Right atrium auricular region (tissue), 2 donors: Measurements from ENCODE around the gene SPEF1. TPM values are rescaled to one million over a fixed set of nuclear protein-coding genes. Genes with fewer than 3 reads are reported as not detected.

Source experiments
- DNase-seq: peaks from one replicate; pipeline ENCODE4 v3.0.0-alpha.2; 2019; ENCODE audit warnings: low spot score
- H3K27ac ChIP-seq, 2 donors: fragments of 200-600 bp; sonication (generic); 1 replicate in 1 of 2; 2 replicates in 1 of 2; pipeline ENCODE4 v1.5.1; 2016 to 2019
- H3K27me3 ChIP-seq, 2 donors: fragments of 200-600 bp; sonication (generic); one replicate each; pipeline versions ENCODE4 v1.5.1 to v1.6.0; 2017 to 2019
- H3K36me3 ChIP-seq: fragments of 200-600 bp; sonication (generic); one replicate; pipeline ENCODE4 v1.5.1; 2016
- H3K4me1 ChIP-seq, 2 donors: fragments of 200-600 bp; sonication (generic); one replicate each; pipeline versions ENCODE4 v1.5.1 to v1.6.0; 2017 to 2019
- H3K4me3 ChIP-seq, 2 donors: fragments of 200-600 bp; sonication (generic); 1 replicate in 1 of 2; 2 replicates in 1 of 2; pipeline ENCODE4 v1.5.1; 2017 to 2019; ENCODE audit warnings: mild to moderate bottlenecking in 1 of 2, moderate library complexity in 1 of 2
- H3K9me3 ChIP-seq, 2 donors: fragments of 200-600 bp; sonication (generic); one replicate each; pipeline ENCODE4 v1.5.1; 2019
- total RNA-seq, 2 donors: library from RNA; depleted of rRNA; stranded (reverse); fragments of >200 nt; gene quantifications; one replicate each; pipeline ENCODE4 v1.1.0, GENCODE V29; 2016
- TF ChIP-seq, protein P1 (sequence below), 2 donors: fragments of 200-600 bp; sonication (generic); IDR thresholded peaks; one replicate each; pipeline ENCODE4 v1.5.1; 2019; ENCODE audit warnings: antibody characterized with exemption in 2 of 2

SPEF1 gene
- total RNA-seq, 2 donors from 2014 or later, result 0.31 TPM; not detected in 1

DNA sequence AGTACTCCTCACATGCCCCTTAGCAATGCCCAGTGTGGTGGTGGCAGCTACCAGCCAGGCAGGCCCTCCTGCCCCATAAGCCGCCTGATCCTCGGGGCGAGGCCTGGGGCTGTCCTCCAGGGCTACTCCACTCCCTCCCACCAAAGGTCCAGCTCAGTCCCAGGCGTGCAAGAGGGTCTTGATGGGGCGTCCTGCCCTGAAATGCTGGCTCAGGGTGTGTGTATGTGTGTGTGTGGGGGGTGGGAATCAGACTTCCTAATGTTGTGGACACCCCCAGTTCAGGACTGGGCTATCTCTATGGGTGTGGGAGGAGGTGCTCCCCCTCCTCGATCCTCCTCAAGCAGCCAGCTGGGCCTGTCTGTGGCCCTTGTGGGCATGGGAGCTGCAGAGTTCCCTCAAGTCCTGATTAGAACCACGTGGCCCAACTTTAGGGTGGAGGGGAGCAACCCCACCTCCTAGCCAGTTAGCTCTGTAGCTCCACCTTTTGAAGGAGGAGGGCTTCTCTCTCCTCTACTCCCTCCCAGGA is 41.3 kb downstream of the SPEF1 start:
- no peak overlapping the region for H3K4me3 ChIP-seq
- no peaks in the 10 kb centered on the region for H3K36me3 ChIP-seq
- no peaks in the 10 kb centered on the region for H3K27me3 ChIP-seq
- H3K9me3 ChIP-seq, result no peaks in the 10 kb centered on the region
- peaks cover 0 to 42% of the 10 kb centered on the region in 2 donors for H3K4me1 ChIP-seq
- DNase-seq, result no peak
- TF ChIP-seq, protein P1, sequence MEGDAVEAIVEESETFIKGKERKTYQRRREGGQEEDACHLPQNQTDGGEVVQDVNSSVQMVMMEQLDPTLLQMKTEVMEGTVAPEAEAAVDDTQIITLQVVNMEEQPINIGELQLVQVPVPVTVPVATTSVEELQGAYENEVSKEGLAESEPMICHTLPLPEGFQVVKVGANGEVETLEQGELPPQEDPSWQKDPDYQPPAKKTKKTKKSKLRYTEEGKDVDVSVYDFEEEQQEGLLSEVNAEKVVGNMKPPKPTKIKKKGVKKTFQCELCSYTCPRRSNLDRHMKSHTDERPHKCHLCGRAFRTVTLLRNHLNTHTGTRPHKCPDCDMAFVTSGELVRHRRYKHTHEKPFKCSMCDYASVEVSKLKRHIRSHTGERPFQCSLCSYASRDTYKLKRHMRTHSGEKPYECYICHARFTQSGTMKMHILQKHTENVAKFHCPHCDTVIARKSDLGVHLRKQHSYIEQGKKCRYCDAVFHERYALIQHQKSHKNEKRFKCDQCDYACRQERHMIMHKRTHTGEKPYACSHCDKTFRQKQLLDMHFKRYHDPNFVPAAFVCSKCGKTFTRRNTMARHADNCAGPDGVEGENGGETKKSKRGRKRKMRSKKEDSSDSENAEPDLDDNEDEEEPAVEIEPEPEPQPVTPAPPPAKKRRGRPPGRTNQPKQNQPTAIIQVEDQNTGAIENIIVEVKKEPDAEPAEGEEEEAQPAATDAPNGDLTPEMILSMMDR (IDR thresholded peaks at IDR 0.05), result no peak
- H3K27ac ChIP-seq, result peak overlapping the region; percentile 47 to 57

- DNase-seq, result no peak
- Histone ChIP-seq H3K4me1 (peaks cover 0 to 37% of the 10 kb centered on the region in 2 donors), H3K27ac (peak overlapping the region; percentile 47 to 57)
Observed at GRCh38 chr20:3739054-3739925, 42.0 kb downstream of the SPEF1 start.

DNA sequence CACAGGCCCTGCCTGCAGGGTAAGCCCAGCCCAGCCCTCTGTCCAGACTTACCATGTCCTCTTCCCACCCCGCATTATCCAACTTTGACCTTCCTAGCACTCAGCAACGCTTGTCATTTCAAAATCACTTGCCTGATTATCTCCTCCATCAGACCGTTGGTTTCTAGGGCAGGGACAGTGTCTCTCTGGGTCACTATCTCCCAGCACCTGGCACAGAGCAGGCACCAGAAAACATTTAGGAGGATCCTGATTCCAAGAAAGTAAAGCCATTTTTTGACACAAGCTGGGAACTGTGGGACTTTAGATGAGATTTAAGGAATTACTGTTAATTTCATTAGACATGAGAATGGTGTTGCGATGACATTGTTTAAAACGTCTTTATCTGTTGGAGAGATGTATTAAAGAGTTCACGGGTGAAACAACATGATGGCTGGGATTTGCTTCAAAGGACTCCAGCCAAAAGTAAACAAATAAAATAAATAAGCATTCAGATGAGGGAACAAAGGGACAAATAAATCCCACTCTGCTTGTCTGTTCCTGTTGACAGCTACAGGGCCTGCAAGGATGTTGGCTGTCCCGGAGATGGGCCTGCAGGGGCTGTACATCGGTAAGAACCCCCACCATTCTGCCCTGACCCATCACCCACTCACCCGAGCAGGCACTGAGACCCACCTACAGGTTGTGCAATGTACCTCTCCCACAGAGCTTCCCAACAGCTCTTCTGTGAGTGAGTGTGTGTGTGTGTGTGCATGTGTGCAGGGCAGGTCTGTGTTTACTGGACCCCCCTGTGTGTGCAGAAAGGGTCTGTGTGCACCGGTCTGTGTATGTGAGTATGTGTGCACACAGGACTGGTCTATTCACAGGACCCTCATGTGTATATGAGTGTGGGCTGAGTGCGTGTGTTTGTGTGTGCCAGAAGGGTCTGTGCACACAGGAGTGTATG is 42.9 kb downstream of the SPEF1 start:
- Histone ChIP-seq H3K27me3 (no peaks in the 10 kb centered on the region), H3K4me1 (peaks cover 0 to 41% of the 10 kb centered on the region in 2 donors), H3K36me3 (no peaks in the 10 kb centered on the region), H3K4me3 (no peak overlapping the region), H3K27ac (no peak overlapping the region), H3K9me3 (no peaks in the 10 kb centered on the region)
- TF ChIP-seq, protein P1 (IDR thresholded peaks at IDR 0.05), result no peak
- DNase-seq, result no peak

More at GRCh38 chr20:3739054-3739925, 42.0 kb downstream of the SPEF1 start:
- H3K27me3 ChIP-seq, result no peaks in the 10 kb centered on the region
- no peaks in the 10 kb centered on the region for H3K36me3 ChIP-seq
- H3K9me3 ChIP-seq, result no peaks in the 10 kb centered on the region
- TF ChIP-seq, protein P1 (IDR thresholded peaks at IDR 0.05), result no peak
- H3K4me3 ChIP-seq, result no peak overlapping the region

DNA sequence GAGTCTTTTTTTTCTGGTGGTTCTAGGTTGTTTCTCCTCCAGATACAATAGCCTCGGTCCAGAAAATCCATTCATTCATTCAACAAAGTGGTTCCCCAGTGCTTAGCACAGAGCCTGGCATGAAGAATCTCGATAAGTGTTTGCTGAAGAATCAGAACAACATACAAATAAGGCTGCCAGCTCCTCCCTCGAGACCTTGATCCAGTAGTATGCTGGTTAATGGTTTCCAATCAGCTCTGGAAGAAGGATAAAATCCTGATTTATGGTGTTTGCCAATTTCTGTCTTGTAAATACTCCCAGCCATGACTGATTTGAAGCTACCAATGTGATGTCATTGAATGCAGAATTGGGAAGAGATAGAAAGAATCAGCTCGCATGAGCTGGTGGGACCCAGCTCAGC is 45.5 kb downstream of the SPEF1 start:
- Histone ChIP-seq H3K27me3 (no peaks in the 10 kb centered on the region), H3K4me3 (no peak overlapping the region), H3K4me1 (peaks cover 0 to 53% of the 10 kb centered on the region in 2 donors), H3K36me3 (no peaks in the 10 kb centered on the region), H3K27ac (no peak overlapping the region), H3K9me3 (no peaks in the 10 kb centered on the region)
- no peak for DNase-seq
- TF ChIP-seq, protein P1 (IDR thresholded peaks at IDR 0.05), result no peak

DNA sequence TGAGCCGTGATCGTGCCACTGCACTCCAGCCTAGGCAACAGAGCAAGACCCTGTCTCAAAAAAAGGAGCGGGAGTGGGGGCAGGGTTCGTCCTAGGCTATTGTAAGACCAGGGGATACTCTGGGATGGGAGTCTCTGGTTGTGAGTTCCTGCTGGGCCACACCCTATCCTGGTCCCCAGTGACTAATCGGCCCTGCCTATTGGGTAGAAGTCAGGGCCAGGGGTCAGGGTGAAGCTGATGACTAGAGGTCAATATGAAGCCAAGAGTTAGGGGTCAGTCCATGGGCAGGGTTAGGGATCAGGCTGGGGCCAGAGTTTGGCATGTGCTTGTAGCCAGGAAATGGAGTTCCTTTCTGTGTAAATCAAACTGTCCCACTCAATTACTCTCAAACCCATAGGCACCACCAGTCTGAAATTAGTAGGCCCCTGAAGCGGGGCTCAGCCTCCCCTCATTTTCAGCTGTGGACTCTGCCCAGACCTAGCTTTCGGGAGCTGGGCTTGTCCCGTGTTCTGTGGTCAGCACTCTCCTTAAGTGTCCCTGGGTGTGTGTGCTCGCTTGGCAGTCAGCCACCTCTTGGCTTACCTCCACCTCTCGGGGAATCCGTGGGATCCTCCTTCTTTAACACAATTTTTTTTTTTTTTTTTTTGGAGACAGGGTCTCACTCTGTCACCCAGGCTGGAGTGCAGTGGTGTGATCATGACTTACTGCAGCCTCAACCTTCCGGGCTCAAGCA is 47.0 kb downstream of the SPEF1 start:
- TF ChIP-seq, protein P1 (IDR thresholded peaks at IDR 0.05), result no peak
- Histone ChIP-seq H3K27ac (peak overlapping the region; percentile 57 to 64), H3K36me3 (no peaks in the 10 kb centered on the region), H3K9me3 (no peaks in the 10 kb centered on the region), H3K4me1 (peaks cover 0 to 52% of the 10 kb centered on the region in 2 donors), H3K27me3 (no peaks in the 10 kb centered on the region), H3K4me3 (peak overlapping the region; percentile 46 to 56)
- no peak for DNase-seq
